SK-N-SH (cell line): Measurements from ENCODE around the gene WDR75.

Experiments
- CTCF ChIP-seq: fragments of 200-600 bp; sonication (generic); IDR thresholded peaks from 2 replicates; pipeline ENCODE4 v1.6.1; 2017; ENCODE audit warnings: antibody characterized with exemption, mild to moderate bottlenecking, moderate library complexity
- FOXM1 ChIP-seq: IDR thresholded peaks from 2 replicates; pipeline ENCODE4 v1.4.0; 2012; ENCODE audit warnings: low read depth, mild to moderate bottlenecking
- POLR2AphosphoS5 ChIP-seq: IDR thresholded peaks from 2 replicates; pipeline ENCODE4 v1.6.1; 2012; ENCODE audit warnings: low read depth, low read length
- RCOR1 ChIP-seq: fragments of 150-350 bp; IDR thresholded peaks from 2 replicates; pipeline ENCODE4 v1.6.1; 2017; ENCODE audit warnings: antibody characterized with exemption, low read length
- REST ChIP-seq: IDR thresholded peaks from 2 replicates; pipeline ENCODE4 v1.6.1; 2012; ENCODE audit warnings: mild to moderate bottlenecking, low read depth, low read length, moderate library complexity
- TCF12 ChIP-seq: IDR thresholded peaks from 2 replicates; pipeline ENCODE4 v1.4.0; 2012

- no peak for TF ChIP-seq TCF12
- peak; percentile 71 for TF ChIP-seq CTCF
- TF ChIP-seq POLR2AphosphoS5: no peak
- TF ChIP-seq RCOR1: no peak
- no peak for TF ChIP-seq REST
- no peak for TF ChIP-seq FOXM1
Observed at GRCh38 chr2:189466656-189467055, 25.4 kb downstream of the WDR75 start.
